HuH-7 (cell line): ENCODE measurements around the gene TUBA4B.

Experiments used
- DNase-seq: peaks from one replicate; pipeline ENCODE4 v3.0.0; 2011; ENCODE audit warnings: low spot score

The TUBA4B gene

DNA sequence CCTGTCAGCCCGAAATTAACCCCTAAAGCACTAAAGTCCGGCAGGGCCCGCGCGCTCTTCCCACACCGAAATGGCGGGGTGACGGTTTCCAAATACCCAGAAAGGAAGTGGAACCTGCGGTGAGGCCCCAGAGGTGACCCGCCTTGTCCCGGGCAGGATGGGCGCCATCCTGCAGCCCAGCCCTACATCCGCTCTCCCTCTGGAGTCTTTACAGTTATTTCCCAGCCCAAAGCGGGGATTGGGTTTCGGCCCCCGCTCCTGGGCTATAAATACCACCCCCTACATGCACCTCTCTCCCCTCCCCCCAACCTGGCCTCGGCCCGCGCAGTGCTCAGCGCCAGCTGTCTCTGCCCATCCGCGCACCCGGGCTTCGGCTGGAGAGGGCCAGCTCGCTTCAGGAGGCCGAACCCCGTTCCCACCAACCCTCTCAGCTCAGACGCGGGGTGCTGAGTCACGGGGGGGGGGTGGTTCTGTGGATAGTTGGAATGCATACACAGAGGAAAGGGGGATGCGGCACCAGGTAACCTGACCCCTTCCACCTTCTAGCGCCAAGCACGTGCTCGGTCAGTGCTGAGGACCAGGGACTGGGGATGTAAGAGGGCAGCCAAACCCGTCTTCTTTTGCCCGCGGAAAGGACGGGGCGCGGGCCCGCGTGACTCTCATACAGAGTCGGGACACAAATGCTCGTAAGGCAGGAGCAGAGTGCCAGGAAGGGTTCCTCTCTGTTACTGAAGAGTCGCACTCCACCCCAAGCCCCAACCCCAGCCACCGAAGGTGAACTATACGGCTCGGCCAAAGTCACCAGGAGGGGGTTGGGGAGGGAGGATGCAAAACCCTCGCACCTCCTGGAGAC, at the start of gene TUBA4B:
TUBA4B (plus strand) TSS at position 344 of the 853 bp plus-strand sequence; CDS start at position 509, 165 bp downstream.
- no peak for DNase-seq

DNA sequence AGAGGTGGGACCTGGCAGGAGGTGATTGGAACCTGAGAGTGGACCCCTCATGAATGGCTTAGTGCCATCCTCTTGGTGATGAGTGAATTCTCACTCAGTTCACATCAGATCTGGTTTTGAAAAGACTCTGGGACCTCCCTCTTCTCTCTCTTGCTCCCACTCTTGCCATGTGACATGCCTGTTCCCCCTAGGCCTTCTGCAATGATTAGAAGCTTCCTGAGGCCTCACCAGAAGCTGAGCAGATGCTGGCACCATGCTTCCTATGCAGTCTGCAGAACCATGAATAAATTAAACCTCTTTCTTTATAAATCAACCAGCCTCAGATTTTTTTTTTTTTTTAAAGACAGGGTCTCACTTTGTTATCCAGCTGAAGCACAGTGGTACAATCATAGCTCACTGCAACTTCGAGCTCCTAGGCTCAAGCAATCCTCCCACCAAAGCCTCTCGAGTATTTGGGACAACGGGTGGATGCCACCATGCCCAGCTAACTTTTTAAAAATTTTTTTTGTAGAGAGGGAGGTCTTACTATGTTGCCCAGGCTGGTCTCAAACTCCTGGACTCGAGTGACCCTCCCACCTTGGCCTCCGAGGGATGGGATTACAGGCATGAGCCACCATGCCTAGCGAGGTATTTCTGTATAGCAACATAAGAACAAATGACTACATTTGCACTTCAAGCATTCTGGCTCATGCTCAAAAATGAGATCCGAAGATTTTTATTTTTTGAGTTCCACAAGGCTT, 48.4 kb upstream of the TUBA4B start:
- DNase-seq, result no peak

DNA sequence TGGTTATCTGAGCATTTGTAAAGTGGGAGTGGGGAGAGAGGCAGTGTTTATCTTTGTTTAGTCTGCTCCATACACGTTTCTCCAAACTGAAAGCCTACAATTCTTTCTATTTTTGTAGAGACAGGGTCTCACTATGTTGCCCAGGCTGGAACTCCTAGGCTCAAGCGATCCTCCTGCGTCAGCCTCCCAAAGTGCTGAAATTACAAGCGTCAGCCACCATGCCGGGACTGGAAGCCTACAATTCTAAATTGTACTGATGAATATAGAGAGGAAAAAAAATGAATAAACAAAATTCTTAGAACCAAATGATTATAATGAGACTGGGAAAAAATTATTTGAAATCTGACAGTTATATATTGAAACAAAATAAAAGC, 47.9 kb upstream of the TUBA4B start:
- no peak for DNase-seq

DNA sequence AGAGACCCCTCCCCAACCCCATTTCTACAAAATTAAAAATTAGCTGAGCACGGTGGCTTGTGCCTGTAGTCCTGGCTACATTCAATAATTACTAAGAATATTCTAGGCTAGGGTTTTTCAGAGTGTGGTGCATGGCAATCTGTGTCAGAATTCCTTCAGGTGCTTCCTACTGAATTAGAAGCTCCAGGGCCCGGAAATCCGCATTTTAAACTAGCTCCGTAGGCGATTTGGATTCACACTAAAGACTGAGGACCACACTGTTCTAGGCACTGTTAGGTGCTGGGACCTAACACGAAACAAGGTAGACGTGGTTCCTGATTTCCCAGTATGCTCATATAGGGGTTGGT, 47.1 kb upstream of the TUBA4B start:
- DNase-seq, result no peak

DNA sequence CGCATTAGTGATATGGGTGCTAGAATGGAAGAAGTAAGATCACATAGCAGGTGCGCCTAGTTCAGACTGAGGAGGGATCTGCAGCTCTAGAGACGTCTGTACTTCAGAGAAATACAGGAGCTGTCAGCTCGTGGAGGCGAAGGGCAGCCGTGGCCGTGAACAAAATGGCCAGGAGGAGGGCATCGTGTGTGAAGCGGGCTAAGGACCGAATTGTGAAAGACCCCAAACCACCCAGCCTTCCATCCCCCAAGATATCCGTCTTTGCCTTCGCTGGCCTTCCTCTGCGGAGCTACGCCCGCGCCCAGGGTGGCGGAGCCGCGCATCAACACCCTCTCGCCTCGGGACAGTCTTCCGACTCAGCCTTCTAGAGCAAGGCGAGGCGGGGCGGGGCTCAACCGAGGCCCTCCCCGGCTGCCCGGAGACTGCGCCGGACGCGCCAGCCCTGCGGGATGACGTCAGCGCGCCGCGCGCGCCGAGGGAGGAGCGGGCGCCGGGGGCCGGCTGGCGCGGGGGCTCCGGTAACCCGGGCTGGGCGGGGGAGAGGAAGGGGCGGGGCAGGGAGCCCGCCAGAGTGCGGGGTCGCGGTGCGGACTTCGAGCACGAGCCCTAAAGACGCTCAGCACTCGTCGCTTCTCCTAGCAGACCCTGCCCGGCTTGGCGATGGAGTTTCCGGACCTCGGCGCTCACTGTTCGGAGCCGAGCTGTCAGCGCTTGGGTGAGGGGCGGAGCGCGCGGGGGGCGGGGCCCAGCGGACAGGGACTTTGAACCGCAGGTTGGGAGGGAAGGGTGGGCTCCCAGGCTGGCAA, 46.5 kb upstream of the TUBA4B start, which contains the start of gene ZFAND2B:
ZFAND2B (plus strand) TSS at position 455 of the 806 bp plus-strand sequence; CDS start at position 661, 206 bp downstream.
- DNase-seq, result peak; percentile 95

DNA sequence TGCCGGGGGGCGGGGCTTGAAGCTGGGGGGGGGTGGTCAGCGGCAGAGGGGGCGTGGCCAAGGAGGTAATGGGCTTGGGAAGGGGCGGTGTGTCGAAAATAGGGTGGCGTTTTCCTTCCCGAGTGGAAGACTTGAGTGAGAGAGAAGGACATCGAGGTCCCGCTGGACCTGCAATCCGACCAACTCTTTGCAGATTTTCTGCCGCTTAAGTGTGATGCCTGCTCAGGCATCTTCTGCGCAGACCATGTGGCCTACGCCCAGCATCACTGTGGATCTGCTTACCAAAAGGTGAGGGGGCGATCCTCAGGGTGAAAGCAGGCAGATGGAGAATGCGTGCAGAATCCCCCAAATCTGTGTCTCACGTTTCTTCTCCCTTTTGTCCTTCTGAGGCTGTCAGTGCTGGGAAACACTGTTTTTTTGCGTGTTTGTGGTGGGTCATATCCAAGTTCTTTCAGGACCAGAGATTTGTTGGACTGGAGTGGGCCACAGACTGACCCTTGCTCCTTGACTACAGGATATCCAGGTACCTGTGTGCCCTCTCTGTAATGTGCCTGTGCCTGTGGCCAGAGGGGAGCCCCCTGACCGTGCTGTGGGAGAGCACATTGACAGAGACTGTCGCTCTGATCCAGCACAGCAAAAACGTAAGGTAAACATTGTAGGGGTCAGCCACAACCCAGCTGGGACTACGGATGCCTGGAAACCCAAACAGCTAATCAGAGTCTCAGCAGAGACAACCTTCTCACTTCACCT, 45.7 kb upstream of the TUBA4B start:
- DNase-seq, result no peak

DNA sequence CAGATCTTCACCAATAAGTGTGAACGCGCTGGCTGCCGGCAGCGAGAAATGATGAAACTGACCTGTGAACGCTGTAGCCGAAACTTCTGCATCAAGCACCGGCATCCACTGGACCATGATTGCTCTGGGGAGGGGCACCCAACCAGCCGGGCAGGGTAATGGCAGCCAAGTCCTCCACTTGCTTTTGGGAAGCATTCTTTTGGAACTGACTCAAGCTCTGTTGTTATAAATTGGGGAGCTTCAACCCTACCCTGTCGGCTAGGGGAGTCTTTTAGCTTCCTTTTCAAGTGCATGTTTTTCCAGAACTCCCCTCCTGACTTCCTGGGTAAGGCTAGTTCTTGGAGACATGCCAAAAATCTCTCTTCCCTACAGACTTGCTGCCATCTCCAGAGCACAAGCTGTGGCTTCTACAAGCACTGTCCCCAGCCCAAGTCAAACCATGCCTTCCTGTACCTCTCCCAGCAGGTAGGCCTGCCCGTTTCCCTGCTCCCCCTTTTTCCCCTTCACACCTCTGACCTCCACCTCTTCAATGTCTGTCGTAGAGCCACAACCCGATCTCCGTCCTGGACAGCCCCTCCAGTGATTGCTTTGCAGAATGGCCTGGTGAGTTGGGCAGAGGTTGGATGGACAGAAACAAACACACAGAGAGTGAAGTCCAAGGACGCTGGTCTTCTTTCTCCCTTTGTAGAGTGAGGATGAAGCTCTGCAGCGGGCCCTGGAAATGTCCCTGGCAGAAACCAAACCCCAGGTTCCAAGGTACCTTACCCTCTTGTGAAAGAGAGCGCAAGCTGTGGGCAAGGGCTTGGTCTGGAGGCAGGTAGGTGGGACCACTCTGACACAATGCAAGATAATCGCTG, 44.9 kb upstream of the TUBA4B start:
- no peak for DNase-seq

DNA sequence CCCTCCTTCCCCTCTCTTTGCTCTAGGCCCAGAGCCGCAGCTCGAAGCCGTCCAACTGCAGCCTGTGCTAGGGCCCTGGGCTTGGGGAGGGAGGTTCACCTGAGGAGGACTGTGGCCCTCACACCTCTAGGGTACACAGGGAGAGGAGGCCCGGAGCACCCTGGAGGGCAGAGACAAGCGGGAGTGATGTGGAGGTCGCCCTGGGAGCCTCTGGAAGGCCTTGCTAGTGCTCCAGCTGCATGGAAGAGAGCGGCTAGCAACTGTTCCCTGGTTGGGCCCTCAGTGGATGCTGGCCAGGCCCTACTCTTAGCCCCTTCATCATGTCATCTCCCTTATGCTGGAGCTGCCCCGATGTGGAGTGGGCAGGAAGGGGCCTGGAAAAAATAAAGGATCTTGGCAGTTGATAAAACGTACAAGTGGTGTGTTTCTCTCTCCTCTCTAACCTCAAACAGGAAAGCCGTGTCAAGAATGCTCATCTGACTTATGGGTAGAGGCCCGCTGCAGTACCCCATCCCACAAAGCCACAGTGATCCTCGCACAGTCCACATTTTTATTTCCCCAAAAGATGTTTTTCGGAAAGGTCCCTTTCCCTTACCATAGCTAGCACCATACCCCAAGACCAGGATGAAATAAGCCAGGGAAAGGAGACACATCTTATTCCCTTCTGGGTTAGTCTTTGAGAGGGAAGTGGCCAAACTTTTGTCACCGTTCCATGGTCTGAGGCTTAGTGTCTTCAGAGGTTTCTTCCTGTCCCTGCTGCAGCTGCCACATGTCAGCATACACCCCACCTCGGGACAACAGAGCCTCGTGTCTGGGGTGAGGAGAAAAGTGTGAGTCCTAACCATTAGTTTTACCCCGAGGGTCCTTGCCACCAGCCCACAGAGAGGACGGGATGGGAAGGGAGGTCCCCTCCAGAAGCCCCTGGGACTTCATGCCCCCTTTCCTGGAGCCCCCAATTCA, 43.5 kb upstream of the TUBA4B start:
- no peak for DNase-seq

DNA sequence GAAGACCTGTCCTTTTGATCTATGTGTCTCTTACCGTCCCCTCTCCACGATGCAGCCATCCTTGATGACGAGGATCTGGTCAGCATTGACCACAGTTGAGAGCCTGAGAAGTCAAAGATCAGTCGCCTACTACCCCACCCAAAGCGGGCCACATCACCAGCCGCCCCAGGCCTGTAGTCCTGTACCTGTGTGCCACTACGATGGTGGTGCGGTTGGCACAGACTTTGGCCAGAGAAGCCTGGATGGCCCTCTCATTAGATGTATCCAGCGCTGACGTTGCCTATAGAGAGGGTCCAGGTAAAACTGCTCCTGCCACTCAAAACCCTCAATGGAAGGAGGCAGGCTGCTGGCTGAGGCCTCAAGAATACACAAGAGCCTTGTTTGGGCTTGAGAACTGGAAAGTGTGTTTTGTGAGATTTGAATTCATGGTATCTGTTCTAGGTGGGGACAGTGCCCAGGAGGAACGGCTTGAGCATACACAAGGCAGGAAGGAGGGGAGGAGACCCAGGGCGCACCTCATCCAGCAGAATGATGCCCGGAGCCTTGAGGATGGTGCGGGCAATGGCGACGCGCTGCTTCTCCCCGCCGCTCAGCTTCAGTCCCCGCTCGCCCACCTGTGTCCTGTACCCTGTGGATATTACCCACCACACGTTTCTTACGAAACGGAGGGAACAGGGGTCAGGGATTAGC, 42.7 kb upstream of the TUBA4B start:
- no peak for DNase-seq

DNA sequence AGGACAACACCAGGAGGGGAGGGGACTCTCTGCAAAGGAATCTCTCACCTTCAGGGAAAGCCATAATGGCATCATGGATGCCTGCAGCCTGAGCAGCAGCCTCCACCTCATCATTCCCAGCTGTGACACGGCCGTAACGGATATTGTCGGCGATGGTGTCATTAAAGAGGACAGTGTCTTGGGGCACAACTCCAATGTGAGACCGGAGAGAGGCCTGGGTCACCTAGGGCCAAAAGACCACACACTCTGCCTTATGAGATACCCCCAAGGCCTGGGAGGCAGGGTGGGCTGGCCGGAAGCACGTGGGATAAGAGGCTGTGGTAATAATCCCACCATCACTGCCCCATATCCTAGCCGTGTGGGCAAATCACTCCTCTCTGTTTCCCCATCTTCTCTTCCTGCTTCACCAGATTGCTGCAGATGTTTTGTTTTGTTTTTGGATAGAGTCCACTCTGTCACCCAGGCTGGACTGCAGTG, 42.1 kb upstream of the TUBA4B start:
- no peak for DNase-seq

DNA sequence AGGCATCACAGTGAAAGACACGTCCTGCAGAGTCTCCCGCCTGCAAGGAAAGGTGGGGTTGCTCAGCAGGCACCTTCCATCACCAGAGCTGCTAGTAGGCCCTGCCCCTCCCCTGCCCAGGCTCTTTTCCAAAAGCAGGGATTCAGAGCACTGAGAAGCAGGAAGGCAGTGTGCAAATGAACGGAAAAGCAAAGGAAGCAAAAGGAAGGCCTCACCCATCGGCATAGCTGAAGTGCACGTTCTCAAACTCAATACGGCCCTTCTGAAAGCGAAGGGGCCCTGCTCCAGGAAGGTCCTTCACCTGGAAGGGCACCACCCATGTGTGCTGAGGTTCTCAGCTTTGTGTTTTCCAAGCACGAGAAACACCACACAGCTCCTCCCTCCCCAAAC, 40.0 kb upstream of the TUBA4B start:
- no peak for DNase-seq

DNA sequence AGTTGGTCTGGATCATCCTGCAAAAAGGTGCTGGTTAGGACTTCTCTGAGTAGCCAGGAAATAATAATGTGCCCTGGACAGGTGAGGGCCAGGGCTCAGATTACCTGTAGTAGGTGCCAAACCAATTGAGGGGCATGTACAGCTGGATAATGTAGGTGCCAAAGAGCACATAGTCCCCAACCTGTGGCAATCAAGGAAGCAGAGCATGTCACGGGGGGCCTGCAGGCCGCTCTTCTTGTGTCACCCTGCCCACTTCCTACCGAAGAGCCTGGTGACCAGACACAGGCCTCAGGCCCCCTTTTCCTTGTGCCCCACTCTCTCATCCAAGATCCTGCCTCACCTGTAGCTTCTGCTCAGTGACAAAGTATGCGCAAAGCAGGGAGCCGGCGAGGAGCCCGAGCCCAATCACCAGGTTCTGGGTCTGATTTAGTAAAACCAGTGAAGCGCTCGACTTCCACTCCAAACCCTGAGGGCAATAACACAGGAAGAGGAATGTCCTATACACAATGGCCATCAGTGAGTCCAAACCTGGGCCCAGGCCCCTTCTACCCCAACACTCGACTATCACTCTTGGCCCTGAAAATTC, 39.5 kb upstream of the TUBA4B start:
- no peak for DNase-seq

DNA sequence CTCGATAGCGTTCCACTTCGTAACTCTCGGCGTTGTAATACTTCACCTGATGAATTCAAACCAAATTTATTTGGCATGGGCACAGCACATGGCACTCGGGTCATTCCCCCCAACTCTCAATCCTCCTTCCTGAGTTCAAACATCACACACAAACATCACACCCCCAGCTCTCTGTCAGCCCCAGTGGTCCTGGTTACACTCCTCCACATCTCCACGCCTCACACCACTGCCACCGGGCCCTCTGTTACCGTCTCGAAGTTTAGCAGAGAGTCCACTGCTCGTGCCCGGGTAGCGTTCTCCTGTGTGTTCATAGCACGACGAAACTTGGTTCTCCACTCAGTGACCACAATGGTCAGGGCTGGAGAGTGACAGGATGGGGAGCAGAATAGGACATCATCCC, 38.9 kb upstream of the TUBA4B start:
- no peak for DNase-seq

DNA sequence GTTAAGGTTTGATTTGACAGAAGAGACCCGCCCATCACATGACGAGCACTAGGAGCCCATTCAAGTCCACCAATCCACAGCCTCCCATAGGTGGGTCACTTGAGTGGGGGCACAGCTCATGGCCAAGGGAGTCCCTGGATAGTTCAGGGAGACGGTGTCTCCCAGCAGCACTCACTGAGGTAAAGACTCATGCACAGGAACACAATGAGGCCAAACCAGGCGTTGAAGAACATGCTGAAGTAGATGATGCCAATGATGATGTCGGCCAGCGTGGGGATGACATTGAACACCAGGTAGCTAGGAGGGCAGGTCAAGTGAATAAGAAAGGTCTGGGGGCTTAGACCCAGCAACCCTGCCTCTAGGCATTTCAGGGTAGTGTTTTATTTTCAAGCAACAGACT, 38.3 kb upstream of the TUBA4B start:
- no peak for DNase-seq

DNA sequence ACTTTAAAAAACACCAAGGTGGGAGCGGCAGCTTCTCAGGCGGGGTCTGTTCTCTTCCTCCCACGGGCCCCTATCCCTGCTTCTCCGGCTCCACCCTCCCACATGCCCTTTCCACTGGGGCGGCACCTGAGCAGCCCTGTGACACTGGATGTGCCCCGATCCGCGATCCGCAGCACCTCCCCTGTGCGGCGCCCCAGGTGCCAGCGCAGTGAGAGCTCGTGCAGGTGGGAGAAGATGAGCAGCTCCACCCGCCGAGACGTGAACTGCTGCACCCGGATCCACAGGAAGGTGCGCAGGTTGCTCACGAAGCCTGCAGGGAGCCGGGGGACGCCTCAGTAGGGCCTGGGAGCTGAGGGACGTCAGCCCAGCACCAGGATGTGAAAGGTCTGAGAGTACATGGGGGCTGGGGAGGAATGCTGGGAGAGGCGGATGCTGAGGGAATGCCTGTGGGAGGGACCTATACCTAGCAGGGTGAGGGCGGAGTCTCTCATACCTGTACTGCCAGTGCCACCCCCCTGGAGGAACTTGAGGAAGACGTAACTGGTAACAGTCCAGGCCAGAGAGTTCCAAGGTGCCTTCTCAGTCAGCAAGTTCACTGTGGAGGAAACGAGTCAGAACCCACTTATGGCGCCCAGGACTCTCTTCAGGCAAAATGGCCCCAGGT, 37.0 kb upstream of the TUBA4B start:
- DNase-seq, result no peak

DNA sequence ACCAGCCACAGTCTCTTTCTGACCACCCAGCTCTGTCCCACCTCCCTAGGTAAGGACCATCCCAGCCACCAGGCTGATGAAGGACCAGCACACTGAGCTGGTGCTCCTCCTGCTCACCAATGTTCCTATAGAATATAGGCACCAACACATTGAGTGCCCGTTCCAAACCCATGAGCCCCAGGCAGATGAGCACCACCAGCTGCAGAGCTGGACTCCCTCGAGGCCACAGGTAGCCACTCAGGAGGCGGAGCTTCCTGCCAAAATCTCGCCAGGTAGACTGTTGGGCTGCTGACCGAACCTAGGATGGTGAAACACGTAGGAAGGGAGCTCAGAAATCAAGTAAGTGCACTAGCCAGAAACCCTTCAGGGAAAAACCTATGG, 36.5 kb upstream of the TUBA4B start:
- no peak for DNase-seq

DNA sequence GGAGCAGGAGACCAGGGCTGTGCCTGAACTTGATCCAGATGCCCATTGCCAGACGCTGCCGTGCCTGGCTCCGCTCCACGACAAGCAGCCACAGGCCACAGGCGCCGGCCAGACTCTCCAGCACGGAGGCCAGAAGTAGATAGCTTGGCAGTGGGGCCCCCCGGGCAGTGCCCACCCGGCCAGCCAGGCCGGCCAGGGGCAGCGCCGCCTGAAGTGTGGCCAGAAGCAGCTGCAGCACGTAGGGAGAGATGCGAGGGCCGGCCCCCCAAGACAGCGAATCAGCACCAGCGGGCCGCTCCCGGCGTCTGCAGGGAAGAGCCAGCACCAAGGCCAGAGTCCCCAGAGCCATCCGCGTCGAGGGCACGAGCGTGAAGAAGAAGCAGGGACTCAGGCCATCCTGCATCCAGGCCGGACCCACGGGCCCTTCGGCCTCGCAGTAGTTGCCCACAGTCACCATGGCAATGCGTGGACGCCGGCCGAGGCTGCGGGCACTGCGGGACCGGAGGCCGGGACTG, 34.8 kb upstream of the TUBA4B start:
- DNase-seq, result peak; percentile 49
